ENCODE measurements around the gene KCNE5. TPM values are rescaled to one million over a fixed set of nuclear protein-coding genes. Genes with fewer than 3 reads are reported as not detected.

Gene KCNE5
- total RNA-seq, 1 donor from 2014 or later = 1.9 TPM

GRCh38 chrX:109626637-109627036 is 1.7 kb upstream of the KCNE5 start:
- H3K9me3 Mint-ChIP-seq = peaks cover 3% of the 10 kb centered on the region
- peaks cover 5% of the 10 kb centered on the region for H3K27me3 Mint-ChIP-seq (ENCODE audit: low read depth)
- no peak overlapping the region for H3K27ac Mint-ChIP-seq (ENCODE audit: unreplicated experiment)

GRCh38 chrX:109623997-109624396 is 975 bp downstream of the KCNE5 start:
- Mint-ChIP-seq H3K4me1 (peaks cover 21% of the 10 kb centered on the region), H3K9me3 (peaks cover 3% of the 10 kb centered on the region), H3K27me3 (ENCODE audit: low read depth) (peaks cover 5% of the 10 kb centered on the region), H3K4me3 (peak overlapping the region; percentile 84), H3K27ac (ENCODE audit: unreplicated experiment) (peak overlapping the region; percentile 6), H3K36me3 (ENCODE audit: low read depth) (peaks cover 6% of the 10 kb centered on the region)
- TF ChIP-seq CTCF (conservative IDR thresholded peaks at IDR 0.05) = no peak
- DNase-seq (ENCODE audit: low read depth, low spot score) = no peak

More at GRCh38 chrX:109626637-109627036, 1.7 kb upstream of the KCNE5 start:
- Mint-ChIP-seq H3K4me1 (peaks cover 21% of the 10 kb centered on the region), H3K36me3 (ENCODE audit: low read depth) (peaks cover 6% of the 10 kb centered on the region), H3K4me3 (no peak overlapping the region)
- DNase-seq (ENCODE audit: low read depth, low spot score) = no peak
- no peak for TF ChIP-seq CTCF (conservative IDR thresholded peaks at IDR 0.05)

GRCh38 chrX:109622270-109622669 is 2.7 kb downstream of the KCNE5 start:
- DNase-seq (ENCODE audit: low read depth, low spot score) = no peak
- peaks cover 5% of the 10 kb centered on the region for H3K27me3 Mint-ChIP-seq (ENCODE audit: low read depth)
- TF ChIP-seq CTCF (conservative IDR thresholded peaks at IDR 0.05) = no peak
- H3K27ac Mint-ChIP-seq (ENCODE audit: unreplicated experiment) = no peak overlapping the region
- H3K36me3 Mint-ChIP-seq (ENCODE audit: low read depth) = peaks cover 2% of the 10 kb centered on the region
- H3K9me3 Mint-ChIP-seq = no peaks in the 10 kb centered on the region
- peaks cover 16% of the 10 kb centered on the region for H3K4me1 Mint-ChIP-seq
- H3K4me3 Mint-ChIP-seq = no peak overlapping the region

DNA sequence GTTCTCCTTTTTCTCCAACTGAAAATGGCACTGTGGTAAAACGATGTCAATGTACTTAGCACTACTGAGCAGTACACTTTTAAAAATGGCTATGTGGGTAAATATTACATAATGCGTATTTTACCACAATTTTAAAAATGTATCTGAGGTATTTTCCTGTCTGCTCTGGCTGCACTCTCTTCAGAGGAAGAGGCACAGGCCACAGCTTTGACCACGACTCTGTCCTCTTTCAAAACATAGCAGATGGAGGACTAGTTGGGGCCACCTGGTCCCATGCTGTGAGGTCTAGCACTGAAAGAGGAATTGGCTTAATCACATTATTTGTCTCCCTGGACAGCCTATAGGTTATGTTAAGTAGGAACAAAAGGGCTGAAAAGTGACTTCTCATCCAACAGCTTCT is 5.2 kb downstream of the KCNE5 start:
- Mint-ChIP-seq H3K27me3 (ENCODE audit: low read depth) (peaks cover 9% of the 10 kb centered on the region), H3K4me3 (no peak overlapping the region), H3K9me3 (no peaks in the 10 kb centered on the region), H3K4me1 (peaks cover 10% of the 10 kb centered on the region), H3K27ac (ENCODE audit: unreplicated experiment) (no peak overlapping the region), H3K36me3 (ENCODE audit: low read depth) (peaks cover 2% of the 10 kb centered on the region)
- DNase-seq (ENCODE audit: low read depth, low spot score) = no peak
- TF ChIP-seq CTCF (conservative IDR thresholded peaks at IDR 0.05) = no peak

DNA sequence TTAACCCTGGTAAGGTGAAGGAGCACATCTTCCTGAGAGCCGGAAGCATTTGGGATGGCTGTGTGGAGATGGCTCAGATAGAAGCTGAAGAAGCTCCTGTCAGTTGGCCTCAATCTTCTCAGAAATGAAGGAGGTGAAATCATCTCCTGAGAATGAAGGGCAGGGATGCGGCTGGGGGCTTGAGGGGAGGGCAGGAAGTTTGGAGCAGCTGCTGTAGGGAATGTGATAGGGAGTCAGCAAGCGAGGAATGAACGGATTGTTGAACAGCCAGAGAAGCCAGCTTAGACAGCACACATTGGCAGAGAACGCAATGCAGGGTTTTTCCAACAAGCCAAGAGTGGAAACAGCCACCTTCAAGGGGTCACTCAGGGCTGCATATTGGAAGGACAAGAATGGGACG is 10.0 kb downstream of the KCNE5 start:
- Mint-ChIP-seq H3K36me3 (ENCODE audit: low read depth) (no peaks in the 10 kb centered on the region), H3K27me3 (ENCODE audit: low read depth) (peaks cover 4% of the 10 kb centered on the region), H3K4me3 (no peak overlapping the region), H3K27ac (ENCODE audit: unreplicated experiment) (no peak overlapping the region), H3K4me1 (no peaks in the 10 kb centered on the region), H3K9me3 (no peaks in the 10 kb centered on the region)
- no peak for DNase-seq (ENCODE audit: low read depth, low spot score)
- no peak for TF ChIP-seq CTCF (conservative IDR thresholded peaks at IDR 0.05)

DNA sequence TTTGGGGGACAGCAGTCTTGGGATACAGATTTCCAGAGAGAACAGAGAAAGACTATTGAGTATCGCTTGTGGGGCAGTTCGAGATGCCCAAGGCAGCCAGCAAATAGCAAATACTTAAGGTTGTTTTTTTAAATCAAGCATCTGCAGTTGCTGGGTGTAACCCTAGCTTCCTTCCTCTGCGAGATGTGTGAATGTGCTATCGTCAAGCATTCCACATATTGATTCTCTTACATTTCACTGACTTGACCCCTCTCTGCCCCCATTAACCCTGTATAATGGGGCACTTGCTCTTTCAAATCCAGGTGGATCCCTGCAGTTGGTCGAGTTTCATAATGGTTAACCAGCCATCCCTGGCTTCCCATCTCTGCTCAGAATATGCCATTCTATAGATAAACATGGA is 23.5 kb downstream of the KCNE5 start:
- Mint-ChIP-seq H3K4me3 (no peak overlapping the region), H3K27ac (ENCODE audit: unreplicated experiment) (no peak overlapping the region), H3K36me3 (ENCODE audit: low read depth) (peaks cover 3% of the 10 kb centered on the region), H3K4me1 (peaks cover 18% of the 10 kb centered on the region), H3K9me3 (peaks cover 5% of the 10 kb centered on the region), H3K27me3 (ENCODE audit: low read depth) (peaks cover 39% of the 10 kb centered on the region)
- no peak for TF ChIP-seq CTCF (conservative IDR thresholded peaks at IDR 0.05)
- DNase-seq (ENCODE audit: low read depth, low spot score) = no peak

Data from neural crest cell (in vitro differentiated cells).